PFSK-1 (cell line): ENCODE measurements around the gene BPHL.
A peak's percentile ranks its signal among the peaks of the same experiment; 100 is the strongest.

ENCODE experiments used
- POLR2AphosphoS5 ChIP-seq: IDR thresholded peaks from 2 replicates; pipeline ENCODE4 v1.6.1; 2012; ENCODE audit warnings: low read depth, mild to moderate bottlenecking, control low read depth, low read length, moderate library complexity
- SIN3A ChIP-seq: IDR thresholded peaks from 2 replicates; pipeline ENCODE4 v1.6.1; 2012; ENCODE audit warnings: mild to moderate bottlenecking, low read length, moderate library complexity, borderline replicate concordance; ENCODE audit not compliant: insufficient read depth

DNA sequence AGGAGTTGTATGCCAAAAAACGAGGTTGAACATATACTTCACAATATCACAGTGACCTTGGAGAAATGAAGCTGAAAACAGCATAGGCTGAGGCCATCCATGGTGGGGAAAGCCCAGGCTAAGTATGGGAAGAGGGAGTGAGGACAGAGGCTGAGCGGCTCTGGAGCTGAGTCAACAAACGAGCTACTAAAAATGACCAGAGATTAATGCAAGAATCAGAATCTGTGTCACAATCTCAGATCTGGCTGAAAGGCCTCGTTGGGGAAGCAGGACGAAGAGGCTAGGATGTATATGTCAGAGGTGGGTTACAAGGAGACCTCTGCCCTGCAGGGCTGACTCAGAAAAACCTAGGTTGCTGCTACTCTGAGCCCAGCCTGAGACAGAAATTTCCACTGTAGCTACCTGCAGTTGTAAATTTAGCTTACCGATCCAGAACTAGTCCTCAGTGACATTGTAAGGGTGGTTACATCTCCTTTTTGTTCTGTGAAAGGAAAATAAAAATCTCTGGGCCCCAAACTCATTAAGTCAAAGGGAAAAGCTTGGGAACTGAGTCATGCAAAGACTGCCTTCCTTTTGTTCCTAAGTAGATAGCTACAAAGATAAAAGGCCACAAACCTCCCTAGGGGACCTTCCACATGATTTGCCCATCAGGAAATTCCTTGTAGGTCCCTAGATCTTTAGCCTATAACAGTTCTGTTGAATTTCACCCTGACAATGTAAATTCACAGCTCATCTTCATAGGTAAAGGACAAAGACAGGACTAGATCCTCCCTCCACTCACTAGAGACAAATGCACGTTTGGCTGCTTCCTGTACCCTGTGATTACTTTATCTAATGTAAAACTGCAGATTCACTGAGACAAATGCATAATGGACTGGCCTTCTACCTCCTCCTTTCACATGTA lies 47.4 kb downstream of the BPHL start:
- 0 out of 2 replicates have a peak, but pooled peaks have one; percentile 39 for TF ChIP-seq SIN3A
- TF ChIP-seq POLR2AphosphoS5: no peak
